ENCODE results near the gene UNG. TPM values are rescaled to one million over a fixed set of nuclear protein-coding genes. Genes with fewer than 3 reads are reported as not detected.

Gene UNG
- total RNA-seq, 2 experiments from 2014 or later: 3.3 to 3.6 TPM

DNA sequence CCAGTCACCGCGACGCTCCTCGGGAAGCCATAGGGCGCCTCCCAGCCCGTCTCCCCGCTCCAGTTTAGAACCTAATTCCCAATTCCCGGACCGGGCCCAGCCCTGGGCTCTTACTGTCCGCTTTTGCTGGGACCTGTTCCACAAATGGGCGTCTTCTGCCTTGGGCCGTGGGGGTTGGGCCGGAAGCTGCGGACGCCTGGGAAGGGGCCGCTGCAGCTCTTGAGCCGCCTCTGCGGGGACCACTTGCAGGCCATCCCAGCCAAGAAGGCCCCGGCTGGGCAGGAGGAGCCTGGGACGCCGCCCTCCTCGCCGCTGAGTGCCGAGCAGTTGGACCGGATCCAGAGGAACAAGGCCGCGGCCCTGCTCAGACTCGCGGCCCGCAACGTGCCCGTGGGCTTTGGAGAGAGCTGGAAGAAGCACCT, 797 bp downstream of the UNG start:
- Histone ChIP-seq H3K27me3 (ENCODE audit: control insufficient read depth in 1 of 2, insufficient read depth in 2 of 2, low read length in 2 of 2) (no peaks in the 10 kb centered on the region), H3K9me3 (ENCODE audit: control insufficient read depth in 1 of 2, insufficient read depth in 1 of 2, low read length in 2 of 2) (no peaks in the 10 kb centered on the region)
- TF ChIP-seq, protein P1, sequence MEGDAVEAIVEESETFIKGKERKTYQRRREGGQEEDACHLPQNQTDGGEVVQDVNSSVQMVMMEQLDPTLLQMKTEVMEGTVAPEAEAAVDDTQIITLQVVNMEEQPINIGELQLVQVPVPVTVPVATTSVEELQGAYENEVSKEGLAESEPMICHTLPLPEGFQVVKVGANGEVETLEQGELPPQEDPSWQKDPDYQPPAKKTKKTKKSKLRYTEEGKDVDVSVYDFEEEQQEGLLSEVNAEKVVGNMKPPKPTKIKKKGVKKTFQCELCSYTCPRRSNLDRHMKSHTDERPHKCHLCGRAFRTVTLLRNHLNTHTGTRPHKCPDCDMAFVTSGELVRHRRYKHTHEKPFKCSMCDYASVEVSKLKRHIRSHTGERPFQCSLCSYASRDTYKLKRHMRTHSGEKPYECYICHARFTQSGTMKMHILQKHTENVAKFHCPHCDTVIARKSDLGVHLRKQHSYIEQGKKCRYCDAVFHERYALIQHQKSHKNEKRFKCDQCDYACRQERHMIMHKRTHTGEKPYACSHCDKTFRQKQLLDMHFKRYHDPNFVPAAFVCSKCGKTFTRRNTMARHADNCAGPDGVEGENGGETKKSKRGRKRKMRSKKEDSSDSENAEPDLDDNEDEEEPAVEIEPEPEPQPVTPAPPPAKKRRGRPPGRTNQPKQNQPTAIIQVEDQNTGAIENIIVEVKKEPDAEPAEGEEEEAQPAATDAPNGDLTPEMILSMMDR (IDR thresholded peaks at IDR 0.05): no peak

DNA sequence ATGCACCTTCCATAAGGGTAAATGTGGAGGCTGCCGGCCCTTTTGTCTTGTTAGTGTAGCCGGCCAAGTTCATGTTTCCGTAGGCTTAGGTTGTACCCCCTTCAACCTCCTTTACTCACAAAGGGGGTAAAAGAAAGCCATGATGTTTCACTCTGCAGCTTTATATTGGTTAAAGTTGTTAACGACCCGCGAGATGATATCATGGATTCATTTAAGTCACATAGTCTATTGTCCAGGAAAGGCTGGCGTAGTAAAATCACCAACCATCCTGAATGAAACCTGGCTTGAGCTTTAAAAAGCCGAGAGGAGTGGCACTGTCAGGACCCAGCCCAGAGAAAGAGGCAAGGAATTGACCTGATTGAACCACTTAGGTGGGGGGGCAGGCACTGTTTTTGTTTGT, 1.3 kb downstream of the UNG start:
- H3K4me3 ChIP-seq (ENCODE audit: low read length): peak overlapping the region; percentile 92
- CTCF ChIA-PET: interaction anchor here (5.4 kb wide), 1 partner anchor 13 kb away, joined by 28 read pairs; no protein-coding TSS in a partner anchor
- TF ChIP-seq, protein P1 (IDR thresholded peaks at IDR 0.05): no peak
- no peak for ATAC-seq (ENCODE audit: poor library complexity)
- Mint-ChIP-seq H3K27me3 (no peaks in the 10 kb centered on the region), H3K9me3 (no peaks in the 10 kb centered on the region), H3K27ac (peak overlapping the region; percentile 70), H3K4me3 (peak overlapping the region; percentile 94), H3K4me1 (ENCODE audit: low read depth) (peaks cover 41% of the 10 kb centered on the region), H3K36me3 (ENCODE audit: low read depth) (peaks cover 33% of the 10 kb centered on the region)
- H3K27ac ChIP-seq (ENCODE audit: low read depth in 1 of 2, low read length in 2 of 2): peak overlapping the region; percentile 6 to 43
- intact Hi-C loops (cut with DNase I, micrococcal nuclease): loop anchor here (1.0 to 5.0 kb wide), 2 partner anchors 56 to 466 kb away; partner anchors contain the start of gene SELPLG (in 1 of the 2)
- peaks cover 35% of the 10 kb centered on the region for H3K4me1 ChIP-seq (ENCODE audit: insufficient read depth, low read length)
- no peaks in the 10 kb centered on the region for H3K9me3 ChIP-seq (ENCODE audit: control insufficient read depth in 1 of 2, insufficient read depth in 1 of 2, low read length in 2 of 2)
- no peak for DNase-seq
- H3K27me3 ChIP-seq (ENCODE audit: control insufficient read depth in 1 of 2, insufficient read depth in 2 of 2, low read length in 2 of 2): no peaks in the 10 kb centered on the region
- peaks cover 19% of the 10 kb centered on the region for H3K36me3 ChIP-seq (ENCODE audit: insufficient read depth, low read length)
- POLR2A ChIA-PET: interaction anchor here (1.0 to 2.7 kb wide), 4 partner anchors 12 to 537 kb away, joined by 3 to 10 read pairs (median 8); partner anchors contain the start of genes SART3 and USP30

More for the DNA sequence above, 797 bp downstream of the UNG start:
- intact Hi-C loops (cut with DNase I, micrococcal nuclease): loop anchor here (1.0 to 5.0 kb wide), 2 partner anchors 56 to 466 kb away; partner anchors contain the start of gene SELPLG (in 1 of the 2)
- Histone ChIP-seq H3K4me1 (ENCODE audit: insufficient read depth, low read length) (peaks cover 39% of the 10 kb centered on the region), H3K4me3 (ENCODE audit: low read length) (peak overlapping the region; percentile 92), H3K27ac (ENCODE audit: low read depth in 1 of 2, low read length in 2 of 2) (peak overlapping the region; percentile 6 to 43), H3K36me3 (ENCODE audit: insufficient read depth, low read length) (peaks cover 14% of the 10 kb centered on the region)
- POLR2A ChIA-PET: interaction anchor here (1.0 to 2.7 kb wide), 4 partner anchors 13 to 537 kb away, joined by 3 to 10 read pairs (median 8); partner anchors contain the start of genes SART3 and USP30
- H3K36me3 Mint-ChIP-seq (ENCODE audit: low read depth): peaks cover 31% of the 10 kb centered on the region
- DNase-seq (peak in 4 of 14 experiments; percentile 22 to 63 (median 42)), ATAC-seq (ENCODE audit: poor library complexity) (peak; percentile 13)
- H3K4me3 Mint-ChIP-seq: peak overlapping the region; percentile 94
- peaks cover 45% of the 10 kb centered on the region for H3K4me1 Mint-ChIP-seq (ENCODE audit: low read depth)
- no peaks in the 10 kb centered on the region for H3K27me3 Mint-ChIP-seq
- CTCF ChIA-PET: interaction anchor here (5.4 kb wide), 1 partner anchor 14 kb away, joined by 28 read pairs; no protein-coding TSS in a partner anchor
- peak overlapping the region; percentile 70 for H3K27ac Mint-ChIP-seq
- H3K9me3 Mint-ChIP-seq: no peaks in the 10 kb centered on the region

DNA sequence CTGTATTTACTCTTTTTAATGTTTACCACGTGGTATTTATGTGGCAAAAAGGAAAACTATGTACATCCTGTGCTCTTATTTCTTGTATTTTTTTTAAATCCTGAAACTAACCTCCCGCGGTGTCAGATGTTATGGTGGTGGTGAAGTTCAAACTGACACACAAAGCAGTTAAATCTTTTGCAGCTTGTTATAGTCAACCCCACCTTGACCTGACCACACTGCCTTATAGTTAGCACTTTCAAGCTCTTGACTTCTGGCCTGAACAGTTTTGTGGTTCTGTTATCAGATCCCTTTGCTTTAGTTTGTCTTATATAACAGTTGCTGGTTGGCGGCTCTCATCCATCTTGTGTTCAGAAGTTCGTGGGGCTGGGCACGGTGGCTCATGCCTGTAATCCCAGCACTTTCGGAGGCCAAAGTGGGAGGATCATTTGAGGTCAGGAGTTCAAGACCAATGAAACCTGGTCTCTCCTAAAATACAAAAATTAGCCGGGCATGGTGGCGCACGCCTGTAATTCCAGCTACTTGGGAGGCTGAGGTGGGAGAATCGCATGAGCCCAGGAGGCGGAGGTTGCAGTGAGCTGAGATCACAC, 2.1 kb downstream of the UNG start:
- ATAC-seq (ENCODE audit: poor library complexity): no peak
- Mint-ChIP-seq H3K4me1 (ENCODE audit: low read depth) (peaks cover 33% of the 10 kb centered on the region), H3K9me3 (no peaks in the 10 kb centered on the region), H3K36me3 (ENCODE audit: low read depth) (peaks cover 41% of the 10 kb centered on the region), H3K27me3 (no peaks in the 10 kb centered on the region), H3K27ac (peak overlapping the region; percentile 70), H3K4me3 (peak overlapping the region; percentile 94)
- intact Hi-C loops (cut with DNase I, micrococcal nuclease): loop anchor here in 1 of 2 experiments (5.0 kb wide), 2 partner anchors 367 to 467 kb away; partner anchors contain the start of genes CORO1C and SELPLG
- Histone ChIP-seq H3K9me3 (ENCODE audit: control insufficient read depth in 1 of 2, insufficient read depth in 1 of 2, low read length in 2 of 2) (no peaks in the 10 kb centered on the region), H3K4me1 (ENCODE audit: insufficient read depth, low read length) (peaks cover 32% of the 10 kb centered on the region), H3K4me3 (ENCODE audit: low read length) (peak overlapping the region; percentile 92), H3K27me3 (ENCODE audit: control insufficient read depth in 1 of 2, insufficient read depth in 2 of 2, low read length in 2 of 2) (no peaks in the 10 kb centered on the region), H3K27ac (ENCODE audit: low read depth in 1 of 2, low read length in 2 of 2) (peak overlapping the region in 1 of 2 donors; percentile 6), H3K36me3 (ENCODE audit: insufficient read depth, low read length) (peaks cover 27% of the 10 kb centered on the region)
- DNase-seq: peak in 3 of 14 experiments; percentile 34 to 55 (median 47)
- ChIA-PET CTCF (interaction anchor here (5.4 kb wide), 1 partner anchor 13 kb away, joined by 28 read pairs; no protein-coding TSS in a partner anchor), POLR2A (interaction anchor here (1.0 to 2.7 kb wide), 4 partner anchors 12 to 538 kb away, joined by 3 to 10 read pairs (median 8); partner anchors contain the start of genes SART3 and USP30)
- TF ChIP-seq, protein P1 (IDR thresholded peaks at IDR 0.05): no peak
